Mammary epithelial cell (primary cell): ENCODE results near the gene LYST.

Experiments
- CTCF ChIP-seq, 2 donors: IDR thresholded peaks in 1 of 2; conservative IDR thresholded peaks in 1 of 2; 2 replicates each; pipeline ENCODE4 v1.5.1; 2011 to 2012; ENCODE audit warnings: inconsistent platforms in 2 of 2, low read length in 2 of 2, mild to moderate bottlenecking in 2 of 2, control low read depth in 1 of 2, low read depth in 1 of 2; ENCODE audit not compliant: insufficient read depth in 1 of 2; ENCODE audit errors: extremely low read depth in 1 of 2
- EZH2 ChIP-seq: IDR thresholded peaks from 2 replicates; pipeline ENCODE4 v1.6.1; 2012; ENCODE audit warnings: low read length, inconsistent platforms, borderline replicate concordance

GRCh38 chr1:235741294-235741693, 125.4 kb downstream of the LYST start:
- TF ChIP-seq CTCF (conservative IDR thresholded peaks at IDR 0.05 in 1 of 2, IDR thresholded peaks at IDR 0.05 in 1 of 2; ENCODE audit: extremely low read depth in 1 of 2, insufficient read depth in 1 of 2, low read depth in 1 of 2, low read length in 2 of 2), result no peak
- TF ChIP-seq EZH2, result no peak
